Cardiac muscle cell (in vitro differentiated cells and primary cell): ENCODE measurements around the gene MAP3K4. TPM values are rescaled to one million over a fixed set of nuclear protein-coding genes. Genes with fewer than 3 reads are reported as not detected.

Experiments used
- DNase-seq, 2 donors: peaks; one replicate each; pipeline versions ENCODE4 v3.0.0 to v3.0.0-alpha.2; 2010 to 2017; ENCODE audit warnings: low read depth in 1 of 2, low spot score in 1 of 2
- H3K27ac ChIP-seq: fragments of 200-600 bp; sonication (generic); 2 replicates; pipeline ENCODE4 v1.5.1; 2016
- H3K27me3 ChIP-seq: fragments of 200-600 bp; sonication (generic); 2 replicates; pipeline ENCODE4 v1.6.0; 2016; ENCODE audit warnings: control low read depth
- H3K36me3 ChIP-seq: fragments of 200-600 bp; sonication (generic); 2 replicates; pipeline ENCODE4 v1.5.1; 2016; ENCODE audit warnings: control low read depth
- H3K4me1 ChIP-seq: fragments of 200-600 bp; sonication (generic); 2 replicates; pipeline ENCODE4 v1.8.1; 2017; ENCODE audit warnings: low read depth, mild to moderate bottlenecking, mixed run types
- H3K4me3 ChIP-seq: fragments of 200-600 bp; sonication (generic); 2 replicates; pipeline ENCODE4 v1.5.1; 2016; ENCODE audit warnings: mild to moderate bottlenecking
- H3K9me3 ChIP-seq: fragments of 200-600 bp; sonication (generic); 2 replicates; pipeline ENCODE4 v1.5.1; 2017; ENCODE audit warnings: low read depth, mild to moderate bottlenecking, control low read depth
- CTCF ChIP-seq: IDR thresholded peaks from 2 replicates; pipeline ENCODE4 v1.5.1; 2012; ENCODE audit warnings: low read depth, mild to moderate bottlenecking, low read length
- polyA plus RNA-seq: library from polyadenylated mRNA; unstranded; fragments of >200 nt; fragmentation: Nextera tagmentation; extraction: Ambion mirVana; gene quantifications from 2 replicates; pipeline ENCODE4 v1.2.1, GENCODE V29; 2016
- total RNA-seq: library from RNA; depleted of rRNA; stranded (reverse); fragments of >200 nt; gene quantifications from 2 replicates; pipeline ENCODE4 v1.2.3, GENCODE V29; 2016

The MAP3K4 gene
- total and polyA plus RNA-seq, 2 experiments from 2014 or later = 14.5 to 36.4 TPM

- H3K27ac ChIP-seq = no peak overlapping the region
- H3K36me3 ChIP-seq = peaks cover 8% of the 10 kb centered on the region
- H3K27me3 ChIP-seq = no peaks in the 10 kb centered on the region
- H3K4me3 ChIP-seq = no peak overlapping the region
- no peaks in the 10 kb centered on the region for H3K9me3 ChIP-seq
- TF ChIP-seq CTCF = no peak
- H3K4me1 ChIP-seq = no peaks in the 10 kb centered on the region
- no peak for DNase-seq
Observed at GRCh38 chr6:161137839-161138542, 146.4 kb downstream of the MAP3K4 start.

GRCh38 chr6:161138543-161139303, 147.2 kb downstream of the MAP3K4 start:
- Histone ChIP-seq H3K4me3 (no peak overlapping the region), H3K9me3 (no peaks in the 10 kb centered on the region), H3K27me3 (no peaks in the 10 kb centered on the region), H3K4me1 (no peaks in the 10 kb centered on the region), H3K27ac (no peak overlapping the region), H3K36me3 (peaks cover 8% of the 10 kb centered on the region)
- TF ChIP-seq CTCF = no peak
- DNase-seq = no peak

- no peaks in the 10 kb centered on the region for H3K9me3 ChIP-seq
- no peak overlapping the region for H3K4me3 ChIP-seq
- H3K27me3 ChIP-seq = no peaks in the 10 kb centered on the region
- no peaks in the 10 kb centered on the region for H3K4me1 ChIP-seq
- no peak for TF ChIP-seq CTCF
- peaks cover 8% of the 10 kb centered on the region for H3K36me3 ChIP-seq
- no peak for DNase-seq
- no peak overlapping the region for H3K27ac ChIP-seq
Observed at GRCh38 chr6:161139304-161139765, 147.8 kb downstream of the MAP3K4 start.

GRCh38 chr6:161139766-161140553, 148.4 kb downstream of the MAP3K4 start:
- H3K36me3 ChIP-seq = peaks cover 8% of the 10 kb centered on the region
- H3K27me3 ChIP-seq = no peaks in the 10 kb centered on the region
- H3K9me3 ChIP-seq = no peaks in the 10 kb centered on the region
- DNase-seq = no peak
- no peak for TF ChIP-seq CTCF
- no peak overlapping the region for H3K4me3 ChIP-seq
- H3K27ac ChIP-seq = no peak overlapping the region
- H3K4me1 ChIP-seq = no peaks in the 10 kb centered on the region

- Histone ChIP-seq H3K4me1 (no peaks in the 10 kb centered on the region), H3K4me3 (no peak overlapping the region), H3K36me3 (peaks cover 6% of the 10 kb centered on the region), H3K27me3 (no peaks in the 10 kb centered on the region), H3K27ac (no peak overlapping the region), H3K9me3 (no peaks in the 10 kb centered on the region)
- no peak for TF ChIP-seq CTCF
- DNase-seq = no peak
Observed at GRCh38 chr6:161140554-161140875, 148.9 kb downstream of the MAP3K4 start.
